Activated CD8-positive, alpha-beta memory T cell treated with anti-CD3 and anti-CD28 coated beads for 1 hour (primary cell): ENCODE results near the gene GLIS1.

Experiments used
- DNase-seq, 2 donors: peaks; one replicate each; pipeline ENCODE4 v3.0.0-alpha.2; 2020; ENCODE audit warnings: low read depth in 1 of 2; ENCODE audit errors: extremely low read depth in 1 of 2

Gene GLIS1

GRCh38 chr1:53737648-53738204 lies 1.2 kb downstream of the GLIS1 start:
- no peak for DNase-seq

DNA sequence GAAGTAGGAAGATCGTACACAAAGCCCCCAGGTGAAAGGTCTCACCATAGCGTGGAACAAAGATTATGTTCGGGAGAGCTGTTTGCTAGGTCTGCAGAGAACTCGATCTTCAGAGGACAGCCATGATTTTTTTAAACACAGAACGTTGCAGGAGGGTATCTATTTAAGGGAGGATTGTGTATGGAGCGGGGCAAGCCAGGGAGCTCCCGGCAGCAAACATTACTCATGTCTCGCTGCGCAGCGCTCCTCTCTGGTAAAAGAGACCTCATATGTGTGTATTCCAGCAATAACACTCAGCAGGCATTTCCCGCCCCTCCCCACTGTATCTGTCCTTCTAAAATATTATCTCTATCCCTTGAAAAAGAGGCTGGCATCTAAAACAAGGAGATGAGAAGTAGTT lies 2.7 kb downstream of the GLIS1 start:
- DNase-seq: no peak

DNA sequence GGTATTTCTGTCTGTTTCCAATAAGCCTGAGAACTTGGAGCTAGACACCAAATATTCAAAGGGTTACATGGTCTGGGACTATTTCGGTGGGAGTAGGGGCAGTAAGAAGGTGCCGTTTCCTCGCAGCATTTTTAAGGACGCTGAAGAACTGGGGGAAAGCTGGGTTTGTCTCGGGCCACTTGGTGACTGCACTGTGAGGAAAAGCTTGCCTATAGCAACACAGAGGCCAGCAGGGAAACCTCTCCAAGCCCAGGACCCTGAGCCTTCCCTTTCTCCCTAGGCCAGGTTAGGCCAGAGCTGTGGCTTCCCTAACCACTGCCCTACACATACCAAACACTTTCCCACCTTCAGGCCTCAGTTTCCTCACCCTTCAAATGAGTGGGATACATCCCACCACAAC lies 3.3 kb downstream of the GLIS1 start:
- no peak for DNase-seq

GRCh38 chr1:53735261-53735660 lies 3.7 kb downstream of the GLIS1 start:
- no peak for DNase-seq

DNA sequence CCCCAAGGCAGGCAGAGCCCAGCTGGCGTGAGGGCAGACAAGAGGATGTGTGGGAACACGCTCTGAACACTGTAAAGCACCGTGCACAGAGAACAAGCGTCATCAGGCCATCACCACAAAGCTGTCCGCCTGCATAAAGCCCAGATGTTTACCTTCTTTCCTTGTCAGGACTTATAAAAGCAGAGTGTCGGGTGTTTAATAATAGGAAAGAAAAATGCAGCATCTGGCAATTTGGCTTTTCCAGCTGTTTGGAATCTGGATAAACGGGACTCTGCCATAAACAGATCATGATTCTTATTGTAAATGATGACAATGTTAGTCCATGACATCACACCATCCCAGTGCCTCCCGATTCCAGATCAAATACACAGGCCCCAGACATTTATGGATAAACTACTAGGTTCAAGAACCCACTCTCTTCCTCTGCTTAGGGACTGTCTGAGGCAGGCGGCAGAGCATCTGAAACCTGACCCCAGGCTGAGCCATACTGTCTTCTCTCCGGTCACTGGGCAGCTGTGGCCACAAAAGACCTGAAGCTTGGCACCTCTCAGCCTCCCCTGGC lies 4.2 kb downstream of the GLIS1 start:
- no peak for DNase-seq

GRCh38 chr1:53733975-53734649 lies 4.9 kb downstream of the GLIS1 start:
- DNase-seq: no peak

GRCh38 chr1:53733447-53733931 lies 5.5 kb downstream of the GLIS1 start:
- DNase-seq: no peak

GRCh38 chr1:53732912-53733317 lies 6.0 kb downstream of the GLIS1 start:
- DNase-seq: no peak

DNA sequence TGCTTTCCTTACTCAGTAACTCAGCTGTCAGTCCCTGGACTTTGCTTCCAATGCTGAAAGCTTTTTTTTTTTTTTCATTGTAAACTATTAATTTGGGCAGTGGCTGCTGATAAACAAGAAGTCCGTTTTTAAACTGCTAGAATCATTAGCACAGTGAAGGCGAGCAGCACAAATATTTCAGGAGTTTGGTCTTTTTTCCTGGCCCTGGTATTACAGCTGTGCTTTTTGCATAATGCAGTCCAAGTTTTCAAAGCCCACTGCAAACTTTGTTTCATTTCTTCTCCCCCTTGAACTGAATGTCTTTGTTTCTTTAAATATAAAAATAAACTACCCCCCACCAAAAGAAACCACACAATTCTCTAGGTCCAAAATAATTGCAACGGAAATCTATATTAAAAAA lies 6.6 kb downstream of the GLIS1 start:
- no peak for DNase-seq

DNA sequence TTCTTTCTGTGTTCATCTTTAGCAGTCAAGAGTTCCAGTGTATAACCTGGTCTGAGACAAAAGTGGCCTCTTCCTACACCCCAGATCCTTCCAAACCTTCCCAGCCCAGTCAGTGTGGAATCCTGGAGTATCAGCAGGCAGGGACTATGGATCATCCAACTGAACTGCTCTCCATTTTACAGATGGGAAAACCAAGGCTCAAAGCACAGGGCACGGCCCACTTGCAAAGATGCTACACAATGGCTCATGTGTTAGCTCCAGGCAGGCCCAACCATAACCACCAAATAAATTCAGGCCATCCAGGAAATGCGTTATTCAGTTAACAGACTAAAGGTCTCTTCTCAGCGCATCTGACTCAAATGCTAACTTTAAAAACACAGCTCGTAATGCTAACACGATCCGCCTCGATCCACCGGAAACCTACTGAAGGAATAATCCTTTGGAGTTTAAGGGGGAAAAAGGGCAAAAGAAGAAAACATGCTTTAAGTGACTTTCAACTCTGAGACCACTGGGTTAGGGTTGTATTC lies 7.1 kb downstream of the GLIS1 start:
- no peak for DNase-seq

- no peak for DNase-seq
Measured at GRCh38 chr1:53731043-53731600, 7.8 kb downstream of the GLIS1 start.

GRCh38 chr1:53730224-53730865 lies 8.6 kb downstream of the GLIS1 start:
- no peak for DNase-seq

DNA sequence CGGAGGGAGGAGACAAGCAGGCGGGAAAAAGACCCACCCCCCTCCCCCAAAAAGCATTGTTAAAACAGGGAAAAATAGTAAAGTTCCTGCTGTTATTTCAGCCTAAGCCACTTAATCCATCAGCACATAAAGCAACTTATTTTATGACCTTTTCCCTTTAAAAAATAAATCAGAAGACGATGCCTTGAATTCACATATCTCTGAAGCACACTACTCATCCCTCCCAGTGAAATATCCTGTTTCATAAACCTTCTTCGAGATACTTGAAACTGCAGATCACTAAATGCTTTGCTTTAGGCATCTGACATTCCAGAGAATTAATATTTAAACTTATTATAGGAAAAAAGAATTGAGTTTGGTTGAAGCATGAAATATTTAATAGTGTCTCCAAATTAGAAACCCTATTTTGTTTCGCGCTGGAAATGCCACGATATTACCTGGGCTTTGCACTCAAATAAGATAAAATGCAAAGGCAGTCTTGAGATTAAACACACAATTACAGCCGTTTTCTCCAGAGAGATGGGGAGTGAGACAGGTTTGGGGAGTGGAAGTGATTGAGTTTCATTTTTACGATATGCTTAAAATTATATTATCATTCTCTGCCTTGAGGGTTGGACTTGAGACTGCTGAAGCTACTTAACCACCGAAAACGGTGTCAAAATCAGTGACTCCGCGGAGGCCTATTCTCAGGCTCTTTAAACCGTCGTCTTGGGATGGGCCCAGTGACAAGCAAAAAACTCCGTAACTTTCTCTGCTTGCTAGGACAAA lies 9.3 kb downstream of the GLIS1 start:
- no peak for DNase-seq

- DNase-seq: no peak
Measured at GRCh38 chr1:53728702-53729455, 10.1 kb downstream of the GLIS1 start.

DNA sequence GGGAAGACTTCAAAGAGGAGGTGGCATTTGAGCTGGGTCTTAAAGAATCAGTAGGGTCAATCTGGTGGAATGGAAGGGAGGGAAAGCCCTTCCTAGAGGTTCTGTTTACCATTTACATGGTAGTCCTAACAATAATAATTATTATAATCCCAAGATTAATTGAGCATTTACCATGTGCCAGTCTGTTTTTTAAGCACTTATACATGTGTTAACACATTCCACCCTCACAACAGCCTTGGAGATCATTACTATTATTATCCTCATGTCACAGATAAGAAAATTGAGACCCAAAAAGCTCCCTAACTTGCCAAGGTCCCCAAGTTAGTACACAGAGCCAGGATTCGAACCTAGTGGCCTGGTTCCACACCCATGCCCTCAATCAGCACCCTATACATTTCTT lies 10.8 kb downstream of the GLIS1 start:
- no peak for DNase-seq

DNA sequence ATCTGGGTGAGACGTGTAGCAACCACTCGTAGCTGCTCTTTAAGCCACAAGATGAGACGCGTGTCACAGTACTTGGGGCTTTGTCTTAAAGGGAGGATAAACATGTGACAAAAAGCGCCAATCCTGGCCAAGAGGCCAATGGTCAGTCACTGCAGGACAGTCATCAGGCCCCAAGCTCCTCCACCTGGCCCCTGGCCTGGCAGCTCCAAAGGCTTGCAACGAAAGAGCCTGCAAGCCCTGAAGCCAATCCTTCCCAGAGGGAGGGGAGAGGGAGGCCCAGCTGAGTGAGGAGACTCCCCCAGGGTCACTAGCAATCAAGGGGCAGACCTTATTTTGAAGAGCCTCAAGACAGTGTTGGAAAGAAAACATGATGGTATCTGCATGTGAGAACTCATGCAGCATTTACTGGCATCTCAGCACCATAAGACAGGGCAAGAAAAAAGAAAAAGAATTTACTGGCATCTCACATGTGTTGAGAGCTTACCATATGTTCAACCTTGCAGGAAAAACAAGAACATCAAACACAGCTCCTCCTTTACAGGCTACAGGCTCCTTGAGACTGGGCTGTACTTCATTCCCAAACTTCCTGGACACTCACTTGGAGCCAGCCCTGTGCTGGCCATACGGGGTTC lies 11.4 kb downstream of the GLIS1 start:
- no peak for DNase-seq

GRCh38 chr1:53726009-53726600 lies 12.9 kb downstream of the GLIS1 start:
- DNase-seq: no peak

DNA sequence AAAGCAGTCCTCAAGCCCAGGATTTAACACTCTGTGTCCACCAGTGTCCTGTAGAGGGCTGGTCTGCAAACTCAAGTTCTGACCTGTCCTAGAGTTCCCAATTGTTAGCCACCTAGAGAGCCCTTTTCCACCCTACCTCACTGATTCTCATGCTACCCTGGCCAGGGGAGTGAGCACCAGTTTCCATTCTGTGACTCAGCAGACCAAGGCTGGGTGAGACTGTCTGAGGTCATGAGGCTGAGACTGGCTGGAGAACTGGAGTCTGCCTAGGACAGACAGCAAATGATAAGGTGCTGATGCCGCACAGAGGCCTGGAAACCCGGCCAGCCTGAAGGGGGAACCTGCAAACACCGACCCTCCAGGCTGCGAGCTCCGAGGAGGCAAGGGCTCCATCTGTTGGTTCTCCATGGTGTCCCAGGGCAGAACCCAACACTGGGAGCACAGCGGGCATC lies 13.7 kb downstream of the GLIS1 start:
- no peak for DNase-seq

DNA sequence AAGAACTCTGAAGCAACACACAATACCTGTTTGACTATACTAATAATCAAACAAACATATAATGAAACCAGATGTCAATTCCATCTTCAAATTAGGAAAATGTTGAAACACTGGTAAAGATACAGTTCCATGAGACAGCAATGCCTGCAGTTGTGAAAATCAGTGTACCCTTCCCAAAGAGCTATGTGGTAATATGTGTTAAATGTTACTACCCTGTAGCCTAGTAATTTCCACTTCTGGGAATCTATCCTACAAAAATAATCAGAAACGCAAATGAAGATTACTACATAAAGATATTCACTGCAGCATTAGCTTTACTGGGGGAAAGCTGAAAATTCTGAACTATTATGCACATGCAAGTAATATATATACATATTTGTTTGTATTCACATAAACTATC lies 16.9 kb downstream of the GLIS1 start:
- DNase-seq: no peak
